H1 (cell line): ENCODE measurements around the gene TMEM63A. TPM values are rescaled to one million over a fixed set of nuclear protein-coding genes. Genes with fewer than 3 reads are reported as not detected.

ENCODE experiments used
- polyA plus RNA-seq, 7 experiments: library from polyadenylated mRNA; depleted of rRNA in 3 of 7; stranded (reverse) in 5 of 7; unstranded in 2 of 7; fragments of >200 nt in 5 of 7; fragments of 200-250 nt in 2 of 7; gene quantifications; 1 replicate in 5 of 7; 2 replicates in 1 of 7; 4 replicates in 1 of 7; pipeline versions ENCODE4 v1.2.1 to v1.2.3, GENCODE V29; 2011 to 2013; ENCODE audit warnings: missing spikeins in 2 of 7, mixed read lengths in 2 of 7
- total RNA-seq: library from RNA; stranded (reverse); fragmentation: NEBNext Ultra II Directional; extraction: Animal tissue kit (Norgen Biotek cat#: 25700); gene quantifications from 2 replicates; pipeline ENCODE4 v1.2.1, GENCODE V29; 2021
- TF ChIP-seq, protein P1 (sequence below): fragments of 300-600 bp; sonication (generic); IDR thresholded peaks from 2 replicates; pipeline ENCODE4 v1.7.1; 2012; ENCODE audit warnings: low read length, moderate library complexity, mild to moderate bottlenecking, inconsistent platforms; ENCODE audit not compliant: insufficient replicate concordance

Gene TMEM63A
- total and polyA plus RNA-seq, 2 of the 8 experiments (the other 6 are each of a cell fraction or from before 2014, with no cell fraction given) = 26.1 to 55.4 TPM

DNA sequence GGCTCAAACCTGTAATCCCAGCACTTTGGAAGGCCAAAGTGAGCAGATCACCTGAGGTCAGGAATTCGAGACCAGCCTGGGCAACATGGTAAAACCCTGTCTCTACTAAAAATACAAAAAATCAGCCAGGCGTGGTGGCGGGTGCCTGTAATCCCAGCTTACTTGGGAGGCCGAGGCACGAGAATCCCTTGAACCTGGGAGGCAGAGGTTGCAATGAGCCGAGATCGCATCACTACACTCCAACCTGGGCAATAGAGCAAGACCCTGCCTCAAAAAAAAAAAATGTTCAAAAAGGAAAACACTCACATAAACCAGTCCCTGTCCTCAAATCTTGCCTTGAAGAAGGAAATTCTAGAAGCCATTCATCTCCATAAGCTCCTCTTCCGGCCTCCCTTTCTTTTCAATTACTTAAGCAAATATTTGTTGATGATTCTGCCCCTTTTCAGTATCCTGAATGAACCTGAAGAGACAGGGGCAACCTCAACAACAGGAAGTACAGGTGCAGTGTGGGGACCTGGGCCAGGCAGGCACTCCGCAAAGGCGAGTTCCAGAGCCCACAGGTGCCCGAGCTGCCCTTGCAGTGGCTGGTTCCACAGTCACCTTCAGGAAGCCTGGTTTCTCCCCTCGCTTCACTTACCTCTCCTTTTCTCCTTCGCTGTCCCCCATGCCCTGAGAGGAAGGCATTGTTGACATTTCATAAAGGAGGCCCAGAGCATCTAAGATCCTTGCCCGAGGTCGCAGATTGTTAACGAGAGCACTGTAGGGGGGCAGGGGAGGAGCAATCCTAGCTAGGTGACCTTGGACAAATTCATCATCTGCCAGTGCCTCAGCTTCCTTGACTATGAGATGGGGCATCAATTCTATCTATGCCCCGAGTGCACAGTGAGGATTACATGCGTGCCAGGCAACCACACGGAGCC is 15.7 kb upstream of the TMEM63A start (continued):
- TF ChIP-seq, protein P1, sequence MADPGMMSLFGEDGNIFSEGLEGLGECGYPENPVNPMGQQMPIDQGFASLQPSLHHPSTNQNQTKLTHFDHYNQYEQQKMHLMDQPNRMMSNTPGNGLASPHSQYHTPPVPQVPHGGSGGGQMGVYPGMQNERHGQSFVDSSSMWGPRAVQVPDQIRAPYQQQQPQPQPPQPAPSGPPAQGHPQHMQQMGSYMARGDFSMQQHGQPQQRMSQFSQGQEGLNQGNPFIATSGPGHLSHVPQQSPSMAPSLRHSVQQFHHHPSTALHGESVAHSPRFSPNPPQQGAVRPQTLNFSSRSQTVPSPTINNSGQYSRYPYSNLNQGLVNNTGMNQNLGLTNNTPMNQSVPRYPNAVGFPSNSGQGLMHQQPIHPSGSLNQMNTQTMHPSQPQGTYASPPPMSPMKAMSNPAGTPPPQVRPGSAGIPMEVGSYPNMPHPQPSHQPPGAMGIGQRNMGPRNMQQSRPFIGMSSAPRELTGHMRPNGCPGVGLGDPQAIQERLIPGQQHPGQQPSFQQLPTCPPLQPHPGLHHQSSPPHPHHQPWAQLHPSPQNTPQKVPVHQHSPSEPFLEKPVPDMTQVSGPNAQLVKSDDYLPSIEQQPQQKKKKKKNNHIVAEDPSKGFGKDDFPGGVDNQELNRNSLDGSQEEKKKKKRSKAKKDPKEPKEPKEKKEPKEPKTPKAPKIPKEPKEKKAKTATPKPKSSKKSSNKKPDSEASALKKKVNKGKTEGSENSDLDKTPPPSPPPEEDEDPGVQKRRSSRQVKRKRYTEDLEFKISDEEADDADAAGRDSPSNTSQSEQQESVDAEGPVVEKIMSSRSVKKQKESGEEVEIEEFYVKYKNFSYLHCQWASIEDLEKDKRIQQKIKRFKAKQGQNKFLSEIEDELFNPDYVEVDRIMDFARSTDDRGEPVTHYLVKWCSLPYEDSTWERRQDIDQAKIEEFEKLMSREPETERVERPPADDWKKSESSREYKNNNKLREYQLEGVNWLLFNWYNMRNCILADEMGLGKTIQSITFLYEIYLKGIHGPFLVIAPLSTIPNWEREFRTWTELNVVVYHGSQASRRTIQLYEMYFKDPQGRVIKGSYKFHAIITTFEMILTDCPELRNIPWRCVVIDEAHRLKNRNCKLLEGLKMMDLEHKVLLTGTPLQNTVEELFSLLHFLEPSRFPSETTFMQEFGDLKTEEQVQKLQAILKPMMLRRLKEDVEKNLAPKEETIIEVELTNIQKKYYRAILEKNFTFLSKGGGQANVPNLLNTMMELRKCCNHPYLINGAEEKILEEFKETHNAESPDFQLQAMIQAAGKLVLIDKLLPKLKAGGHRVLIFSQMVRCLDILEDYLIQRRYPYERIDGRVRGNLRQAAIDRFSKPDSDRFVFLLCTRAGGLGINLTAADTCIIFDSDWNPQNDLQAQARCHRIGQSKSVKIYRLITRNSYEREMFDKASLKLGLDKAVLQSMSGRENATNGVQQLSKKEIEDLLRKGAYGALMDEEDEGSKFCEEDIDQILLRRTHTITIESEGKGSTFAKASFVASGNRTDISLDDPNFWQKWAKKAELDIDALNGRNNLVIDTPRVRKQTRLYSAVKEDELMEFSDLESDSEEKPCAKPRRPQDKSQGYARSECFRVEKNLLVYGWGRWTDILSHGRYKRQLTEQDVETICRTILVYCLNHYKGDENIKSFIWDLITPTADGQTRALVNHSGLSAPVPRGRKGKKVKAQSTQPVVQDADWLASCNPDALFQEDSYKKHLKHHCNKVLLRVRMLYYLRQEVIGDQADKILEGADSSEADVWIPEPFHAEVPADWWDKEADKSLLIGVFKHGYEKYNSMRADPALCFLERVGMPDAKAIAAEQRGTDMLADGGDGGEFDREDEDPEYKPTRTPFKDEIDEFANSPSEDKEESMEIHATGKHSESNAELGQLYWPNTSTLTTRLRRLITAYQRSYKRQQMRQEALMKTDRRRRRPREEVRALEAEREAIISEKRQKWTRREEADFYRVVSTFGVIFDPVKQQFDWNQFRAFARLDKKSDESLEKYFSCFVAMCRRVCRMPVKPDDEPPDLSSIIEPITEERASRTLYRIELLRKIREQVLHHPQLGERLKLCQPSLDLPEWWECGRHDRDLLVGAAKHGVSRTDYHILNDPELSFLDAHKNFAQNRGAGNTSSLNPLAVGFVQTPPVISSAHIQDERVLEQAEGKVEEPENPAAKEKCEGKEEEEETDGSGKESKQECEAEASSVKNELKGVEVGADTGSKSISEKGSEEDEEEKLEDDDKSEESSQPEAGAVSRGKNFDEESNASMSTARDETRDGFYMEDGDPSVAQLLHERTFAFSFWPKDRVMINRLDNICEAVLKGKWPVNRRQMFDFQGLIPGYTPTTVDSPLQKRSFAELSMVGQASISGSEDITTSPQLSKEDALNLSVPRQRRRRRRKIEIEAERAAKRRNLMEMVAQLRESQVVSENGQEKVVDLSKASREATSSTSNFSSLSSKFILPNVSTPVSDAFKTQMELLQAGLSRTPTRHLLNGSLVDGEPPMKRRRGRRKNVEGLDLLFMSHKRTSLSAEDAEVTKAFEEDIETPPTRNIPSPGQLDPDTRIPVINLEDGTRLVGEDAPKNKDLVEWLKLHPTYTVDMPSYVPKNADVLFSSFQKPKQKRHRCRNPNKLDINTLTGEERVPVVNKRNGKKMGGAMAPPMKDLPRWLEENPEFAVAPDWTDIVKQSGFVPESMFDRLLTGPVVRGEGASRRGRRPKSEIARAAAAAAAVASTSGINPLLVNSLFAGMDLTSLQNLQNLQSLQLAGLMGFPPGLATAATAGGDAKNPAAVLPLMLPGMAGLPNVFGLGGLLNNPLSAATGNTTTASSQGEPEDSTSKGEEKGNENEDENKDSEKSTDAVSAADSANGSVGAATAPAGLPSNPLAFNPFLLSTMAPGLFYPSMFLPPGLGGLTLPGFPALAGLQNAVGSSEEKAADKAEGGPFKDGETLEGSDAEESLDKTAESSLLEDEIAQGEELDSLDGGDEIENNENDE = no peak
- TF ChIP-seq, all 59 proteins: peak for 0
